GM19463 (cell line): ENCODE measurements around the gene ADA.
"Not testable (repeated sequence)": the region's sequence is repeated elsewhere in the genome, so short reads cannot be mapped to it uniquely, and the experiment has no call there.

Source experiments
- ATAC-seq: cut with Tn5 transposase; IDR thresholded peaks from one replicate; pipeline ENCODE4 v1.9.1; 2021; ENCODE audit warnings: mild to moderate bottlenecking, moderate library complexity; ENCODE audit not compliant: unreplicated experiment

ADA gene

DNA sequence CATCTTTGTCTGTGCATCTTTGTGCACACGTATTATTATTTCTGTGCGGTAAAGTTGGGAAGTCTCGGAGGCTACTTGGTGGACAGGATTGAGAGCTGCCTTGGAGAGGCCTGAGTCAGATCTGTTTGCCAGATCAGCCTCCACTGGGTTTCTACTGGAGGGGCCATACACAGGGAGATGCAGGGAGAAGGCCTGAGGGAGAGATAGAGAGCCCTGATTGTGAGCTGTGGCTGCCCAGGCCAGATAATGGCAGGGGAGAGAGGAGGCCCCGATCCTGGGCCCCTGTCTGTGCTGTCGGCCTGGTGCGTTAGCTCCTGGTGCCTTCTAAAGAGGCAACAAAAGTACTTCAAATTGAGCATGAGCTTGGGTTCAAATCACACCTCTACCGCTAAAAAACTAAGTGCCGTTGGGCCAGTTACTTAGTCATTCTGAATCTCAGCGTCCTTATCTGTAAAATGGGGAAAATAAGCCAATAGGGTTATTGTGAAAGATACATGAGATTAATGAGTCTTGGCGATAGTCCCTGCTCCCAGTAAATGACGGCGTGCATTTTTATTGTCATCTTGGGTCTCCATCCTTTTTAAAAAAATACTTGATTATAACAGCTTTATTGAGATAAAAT, 27.6 kb upstream of the ADA start:
- ATAC-seq, result no peak

DNA sequence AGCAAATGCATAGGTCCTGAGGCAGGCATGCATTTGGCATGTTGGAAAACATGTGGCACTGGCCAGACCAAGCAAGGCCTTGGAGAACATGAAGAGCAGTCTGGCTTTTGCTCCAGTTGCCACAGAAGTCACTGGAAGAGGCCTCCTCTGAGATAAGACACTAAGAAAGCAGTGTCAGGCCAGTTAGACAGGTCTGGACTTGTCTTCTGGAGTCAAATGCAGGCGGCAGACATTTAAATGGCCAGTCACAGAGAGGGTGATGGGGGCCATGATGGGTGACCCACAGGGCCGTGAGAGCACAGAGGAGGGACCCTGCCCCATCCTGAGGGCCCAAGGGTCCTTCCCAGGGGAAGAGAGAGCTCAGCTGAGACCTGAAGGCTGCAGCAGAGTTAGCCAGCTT, 26.7 kb upstream of the ADA start:
- ATAC-seq, result no peak

DNA sequence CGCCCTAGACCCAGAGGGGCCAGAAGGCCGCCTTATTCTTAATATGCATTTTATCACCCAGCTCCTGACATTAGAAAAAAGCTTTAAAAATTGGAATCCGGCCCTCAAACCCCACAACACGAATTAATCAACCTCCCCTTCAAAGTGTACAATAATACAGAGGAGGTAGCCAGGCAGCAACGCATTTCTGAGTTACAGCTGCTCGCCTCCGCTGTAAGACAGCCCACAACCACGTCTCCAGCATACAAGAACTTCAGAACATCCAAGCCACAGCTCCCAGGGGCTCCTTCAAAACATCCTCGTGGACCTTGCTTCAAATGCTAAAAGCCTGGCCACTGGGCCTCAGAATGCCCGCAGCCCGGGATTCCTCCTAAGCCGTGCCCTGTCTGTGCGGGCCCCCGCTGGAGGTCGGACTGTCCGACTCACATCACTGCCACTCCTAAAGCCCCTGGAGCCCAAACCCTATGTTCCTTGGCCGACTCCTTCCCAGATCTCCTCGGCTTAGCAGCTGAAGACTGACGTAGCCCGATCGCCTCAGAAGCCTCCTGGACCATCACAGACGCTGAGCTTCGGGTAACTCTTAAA, 20.9 kb upstream of the ADA start:
- not testable (repeated sequence) for ATAC-seq

DNA sequence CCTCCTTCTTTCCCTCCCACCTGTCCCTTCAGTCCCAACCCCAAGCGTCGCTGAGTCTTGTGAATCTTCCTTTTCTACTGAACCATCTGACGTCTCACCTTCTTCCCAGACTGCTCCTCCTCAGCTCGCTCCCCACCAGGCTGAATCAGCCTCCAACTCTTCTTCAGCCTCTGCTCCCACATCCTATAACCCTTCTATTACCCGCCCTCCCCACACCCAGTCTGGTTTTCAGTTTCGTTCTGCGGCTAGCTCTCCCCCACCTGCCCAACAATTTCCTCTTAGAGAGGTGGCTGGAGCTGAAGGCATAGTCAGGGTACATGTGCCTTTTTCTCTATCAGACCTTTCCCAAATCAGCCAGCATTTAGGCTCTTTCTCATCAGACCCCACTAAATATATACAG, 20.0 kb upstream of the ADA start:
- ATAC-seq, result not testable (repeated sequence)

DNA sequence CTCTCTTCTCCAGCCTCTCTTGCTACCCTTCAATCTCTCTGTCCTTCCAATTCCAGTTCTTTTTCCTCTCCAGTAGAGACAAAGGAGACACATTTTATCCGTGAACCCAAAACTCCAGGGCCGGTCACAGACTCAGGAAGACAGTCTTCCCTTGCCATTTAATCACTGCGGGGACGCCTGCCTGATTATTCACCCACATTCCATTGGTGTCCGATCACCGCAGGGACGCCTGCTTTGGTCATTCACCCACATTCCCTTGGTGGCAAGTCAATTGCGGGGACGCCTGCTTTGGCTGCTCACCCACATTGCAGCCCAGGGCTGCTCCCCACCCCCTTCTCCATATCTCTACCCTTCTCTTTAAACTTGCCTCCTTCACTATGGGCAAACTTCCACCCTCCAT, 19.4 kb upstream of the ADA start:
- ATAC-seq, result not testable (repeated sequence)

DNA sequence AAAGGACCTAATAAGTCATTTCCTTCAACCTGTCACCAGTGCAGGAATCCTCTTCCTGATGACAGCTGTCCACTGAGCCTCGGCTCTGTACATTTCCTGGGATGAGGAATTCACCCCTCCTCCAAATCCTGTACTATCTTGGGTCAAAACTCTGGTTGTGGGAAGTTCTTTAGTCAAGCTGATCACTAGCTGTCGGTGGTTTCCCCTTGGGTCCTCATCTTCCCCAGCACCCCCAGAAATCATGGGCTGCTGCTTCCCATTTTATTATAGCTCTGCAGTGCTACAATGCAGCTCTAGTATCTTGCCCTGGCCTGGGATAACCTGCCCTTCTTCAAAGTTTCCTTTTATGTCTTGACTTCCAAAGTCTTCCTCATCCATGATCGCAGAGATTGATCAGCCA, 14.6 kb upstream of the ADA start:
- no peak for ATAC-seq

DNA sequence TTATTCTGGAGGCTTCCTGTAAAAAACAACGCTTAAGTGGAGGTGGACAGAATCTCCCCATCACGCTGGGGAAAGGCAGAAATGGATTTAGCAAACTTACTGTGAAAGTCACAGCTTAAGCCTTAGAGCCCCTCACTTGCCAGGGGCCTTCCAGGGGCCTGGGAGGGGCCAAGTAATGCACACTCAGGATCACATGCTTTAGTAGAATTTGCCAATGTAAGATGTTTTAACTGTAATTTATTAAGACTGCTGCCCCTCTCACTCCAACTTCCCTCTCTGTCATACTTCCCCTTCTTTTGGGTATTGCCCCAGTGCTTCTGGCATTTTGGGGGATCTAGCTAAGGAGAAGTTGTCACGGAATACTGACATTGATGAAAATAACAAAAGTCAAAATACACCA, 12.6 kb upstream of the ADA start:
- no peak for ATAC-seq

DNA sequence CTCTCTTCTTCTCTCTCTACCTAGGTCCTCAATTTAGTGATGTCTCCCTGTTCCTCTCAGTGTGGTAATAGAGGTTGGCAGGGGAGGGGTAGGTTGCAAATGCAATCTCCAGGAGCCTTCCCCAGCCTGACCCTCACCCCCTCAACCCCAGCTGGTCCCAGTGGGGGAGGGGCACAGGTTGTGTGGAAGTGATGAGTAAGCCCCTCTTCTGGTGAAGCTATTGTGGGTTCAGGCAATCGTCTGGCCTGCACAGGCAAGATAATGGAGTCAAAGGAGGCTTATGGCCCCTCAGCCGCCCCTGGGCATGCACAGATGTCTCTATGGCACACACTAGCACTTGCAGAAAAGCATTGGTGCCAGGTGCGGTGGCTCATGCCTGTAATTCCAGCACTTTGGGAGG, 10.8 kb upstream of the ADA start:
- no peak for ATAC-seq

DNA sequence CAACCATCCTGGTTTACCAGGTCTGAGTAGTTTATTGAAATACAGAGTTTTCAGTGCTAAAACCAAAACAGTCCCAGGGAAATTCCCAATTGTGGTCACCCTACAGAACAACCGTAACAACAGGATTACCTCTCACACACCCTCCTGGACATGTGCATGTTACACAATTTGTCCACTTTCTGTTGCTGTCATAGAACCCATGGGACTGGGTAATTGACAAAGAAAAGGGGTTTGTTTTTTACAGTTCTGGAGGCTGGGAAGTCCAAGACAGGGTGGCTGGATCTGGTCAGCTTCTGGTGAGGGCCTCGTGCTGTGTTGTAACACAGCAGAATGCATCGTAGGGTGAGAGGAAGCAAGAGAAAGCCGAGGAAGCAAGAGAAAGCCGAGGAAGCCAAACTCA, 9.1 kb upstream of the ADA start:
- no peak for ATAC-seq

DNA sequence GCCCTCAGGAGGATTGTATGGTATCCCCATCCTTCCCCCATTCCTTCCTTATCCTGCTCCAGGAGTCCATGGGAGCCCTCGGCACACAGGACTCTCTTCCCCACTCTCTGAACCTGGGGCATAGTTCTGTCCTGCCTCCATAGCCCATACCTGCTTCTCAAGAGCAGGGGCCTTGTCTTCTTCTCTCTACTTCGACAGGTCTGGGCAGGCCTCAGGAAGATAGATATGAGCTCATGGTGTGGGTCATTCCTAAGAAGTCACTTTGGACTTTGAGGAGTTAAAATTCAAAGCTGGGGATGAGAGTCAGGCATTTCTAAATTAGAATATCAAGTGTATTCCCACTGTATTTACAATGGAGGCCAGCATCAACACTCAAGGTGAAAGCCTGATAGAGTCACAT, 8.4 kb upstream of the ADA start:
- no peak for ATAC-seq

DNA sequence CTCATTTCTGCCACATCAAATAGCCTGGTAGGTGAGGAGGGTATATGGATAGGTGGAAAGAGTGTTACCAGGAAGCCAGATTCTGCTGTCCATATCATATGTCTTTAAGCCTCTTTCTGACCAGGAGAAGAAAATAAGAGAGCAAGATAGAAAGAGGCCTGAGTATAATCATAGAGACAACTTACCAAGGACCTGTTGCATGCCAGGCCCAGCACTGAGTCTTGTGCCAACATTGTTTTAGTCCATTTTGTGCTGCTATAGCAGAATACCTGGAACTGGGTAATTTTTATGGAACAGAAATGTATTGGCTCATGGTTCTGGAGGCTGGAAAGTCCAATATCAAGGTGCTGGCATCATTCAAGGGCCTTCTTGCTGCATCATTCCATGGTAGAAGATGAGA, 7.3 kb upstream of the ADA start:
- ATAC-seq, result no peak

DNA sequence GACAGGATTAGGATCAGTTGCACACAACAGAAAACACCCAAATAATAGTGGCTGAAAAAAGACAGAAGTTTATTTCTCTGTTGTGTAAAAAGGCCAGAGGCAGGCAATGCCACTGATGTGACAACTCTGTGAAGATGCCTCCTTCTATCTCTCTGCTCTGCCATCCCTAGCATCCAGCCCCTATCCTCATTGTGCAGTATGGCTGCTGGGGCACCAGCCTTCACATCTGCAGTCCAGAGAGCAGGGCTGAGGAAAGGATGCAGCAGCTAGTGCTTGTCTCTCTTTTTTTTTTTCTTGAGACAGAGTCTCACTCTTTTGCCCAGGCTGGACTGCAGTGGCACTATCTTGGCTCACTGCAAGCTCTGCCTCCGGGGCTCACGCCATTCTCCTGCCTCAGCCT, 6.4 kb upstream of the ADA start:
- ATAC-seq, result no peak

DNA sequence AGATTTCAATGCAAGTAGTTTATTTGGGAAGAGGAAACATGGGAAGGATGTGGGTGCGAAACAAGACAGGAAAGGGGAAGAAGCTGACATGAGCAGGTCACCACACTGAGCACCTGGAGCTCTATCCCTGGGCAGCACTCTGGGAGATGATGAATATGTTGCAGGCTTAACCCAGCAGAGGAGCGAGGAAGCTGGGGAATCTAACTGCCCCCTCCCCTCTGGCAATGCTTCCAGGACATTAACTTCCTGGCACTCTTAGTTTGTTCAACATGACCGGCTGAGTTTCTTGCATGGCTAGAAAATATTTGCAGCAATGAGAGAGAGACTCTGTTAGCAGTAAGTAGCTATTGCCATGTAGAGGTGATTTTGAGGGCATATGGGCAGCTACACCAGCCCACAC, 4.9 kb upstream of the ADA start:
- no peak for ATAC-seq

DNA sequence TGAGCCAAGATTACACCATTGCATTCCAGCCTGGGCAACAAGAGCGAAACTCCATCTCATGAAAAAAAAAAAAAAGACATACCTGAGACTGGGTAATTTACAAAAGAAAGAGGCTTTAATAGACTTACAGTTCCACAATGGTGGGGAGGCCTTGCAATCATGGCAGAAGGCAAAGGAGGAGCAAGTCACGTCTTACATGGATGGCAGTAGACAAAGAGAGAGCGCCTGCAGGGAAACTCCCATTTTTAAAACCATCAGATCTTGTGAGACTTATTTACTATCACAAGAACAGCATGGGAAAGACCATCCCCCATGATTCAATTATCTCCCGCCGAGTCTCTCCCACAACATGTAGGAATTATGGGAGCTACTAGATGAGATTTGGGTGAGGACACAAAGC, 2.7 kb upstream of the ADA start:
- not testable (repeated sequence) for ATAC-seq

DNA sequence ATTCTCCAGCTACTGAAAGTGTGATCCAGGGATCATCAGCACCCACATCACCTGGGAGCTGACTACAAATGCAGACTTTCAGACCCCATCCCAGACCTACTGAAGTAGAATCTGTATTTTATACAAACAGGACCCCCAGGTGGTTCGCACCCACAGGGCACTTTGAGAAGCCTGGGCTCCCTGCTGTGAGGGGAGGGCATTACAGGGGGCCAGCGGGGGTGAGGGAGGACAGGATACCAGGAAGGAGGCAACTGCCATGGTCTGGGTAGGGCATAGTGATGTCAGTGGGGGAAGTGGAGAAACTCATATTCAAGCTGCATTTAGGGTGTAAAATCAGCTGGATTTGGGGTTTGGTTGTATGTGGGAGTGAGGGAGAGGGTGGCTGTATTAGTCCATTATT, 2.0 kb upstream of the ADA start:
- ATAC-seq, result no peak

DNA sequence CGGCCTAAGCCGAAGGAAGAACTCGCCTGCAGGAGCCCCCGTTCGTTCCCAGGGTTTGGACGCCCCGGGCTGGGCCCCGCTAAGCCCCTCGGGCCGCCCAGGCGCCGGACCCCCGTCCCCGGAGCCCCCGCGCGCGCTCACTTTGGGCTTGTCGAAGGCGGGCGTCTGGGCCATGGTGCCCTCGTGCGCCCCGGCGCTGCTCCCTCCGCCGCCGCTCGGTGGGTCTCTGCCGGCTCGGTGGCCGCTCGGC, 140 bp downstream of the ADA start:
- ATAC-seq, result no peak

DNA sequence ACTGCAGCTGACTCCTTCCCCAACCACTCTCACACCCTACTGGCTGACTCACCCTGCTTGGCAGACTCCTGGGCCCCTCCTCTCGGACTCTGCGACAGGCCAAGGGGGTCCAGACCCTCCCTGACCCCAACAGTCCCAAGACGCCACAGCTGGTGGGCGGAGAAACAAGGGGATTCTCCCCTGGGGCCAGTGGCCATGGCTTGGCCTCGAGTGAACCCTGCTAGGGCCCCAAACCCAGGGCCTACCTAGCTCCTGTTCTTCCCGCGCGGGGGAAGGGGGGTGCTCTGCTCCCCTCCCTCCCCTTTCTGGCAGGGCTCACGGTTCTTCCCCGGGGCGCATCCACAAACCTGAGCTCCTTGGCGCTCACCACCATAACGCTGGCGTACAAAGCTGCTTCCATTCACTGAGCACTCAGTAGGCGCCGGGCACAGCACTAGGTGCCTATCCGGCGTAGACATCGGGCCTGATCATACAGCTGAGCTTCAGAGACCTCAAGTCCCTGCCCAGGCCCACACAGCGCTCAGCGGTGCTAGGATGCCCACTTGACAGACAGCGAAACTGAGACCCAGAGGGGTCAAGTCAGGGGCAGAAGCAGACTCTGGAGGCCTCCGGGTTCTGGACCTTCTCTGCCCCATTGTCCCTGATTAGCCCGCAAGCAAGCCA, 597 bp downstream of the ADA start:
- no peak for ATAC-seq

DNA sequence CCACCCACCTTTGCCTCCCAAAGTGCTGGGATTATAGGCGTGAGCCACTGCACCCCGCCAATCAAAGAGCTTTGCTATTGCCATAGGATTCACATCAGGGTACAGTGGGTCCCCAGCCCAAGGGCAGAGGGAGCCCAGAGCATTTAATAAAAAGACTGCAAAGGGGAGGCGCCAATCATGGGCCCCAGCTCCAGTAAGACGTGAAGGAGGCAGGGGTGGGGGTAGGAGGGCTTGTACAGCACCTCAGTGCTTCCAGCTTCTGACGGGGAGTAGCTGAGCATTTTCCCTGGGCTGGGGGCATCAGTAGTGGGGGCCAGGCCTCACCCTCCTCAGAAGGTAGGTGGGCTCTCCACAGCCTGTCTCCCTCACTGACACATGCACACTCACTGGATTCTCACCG, 1.5 kb downstream of the ADA start:
- ATAC-seq, result no peak

DNA sequence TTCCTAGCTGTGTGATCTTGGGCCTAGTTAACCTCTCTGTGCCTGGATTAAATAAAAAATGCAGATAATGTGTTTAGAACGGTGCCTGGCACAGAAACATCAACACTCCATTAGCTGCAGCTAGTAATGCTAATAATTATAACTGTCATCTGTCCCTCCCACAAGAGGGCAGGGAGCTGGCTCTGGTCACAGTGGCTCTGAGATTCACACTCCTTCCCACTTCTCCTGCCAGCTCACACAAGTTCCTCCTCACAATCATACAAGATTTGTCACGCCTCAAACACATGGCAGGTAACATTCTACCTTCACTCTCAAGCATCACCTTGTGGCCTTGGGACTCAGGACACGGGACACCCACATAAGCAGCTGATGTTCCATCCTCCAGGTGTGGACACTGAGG, 2.4 kb downstream of the ADA start:
- no peak for ATAC-seq

DNA sequence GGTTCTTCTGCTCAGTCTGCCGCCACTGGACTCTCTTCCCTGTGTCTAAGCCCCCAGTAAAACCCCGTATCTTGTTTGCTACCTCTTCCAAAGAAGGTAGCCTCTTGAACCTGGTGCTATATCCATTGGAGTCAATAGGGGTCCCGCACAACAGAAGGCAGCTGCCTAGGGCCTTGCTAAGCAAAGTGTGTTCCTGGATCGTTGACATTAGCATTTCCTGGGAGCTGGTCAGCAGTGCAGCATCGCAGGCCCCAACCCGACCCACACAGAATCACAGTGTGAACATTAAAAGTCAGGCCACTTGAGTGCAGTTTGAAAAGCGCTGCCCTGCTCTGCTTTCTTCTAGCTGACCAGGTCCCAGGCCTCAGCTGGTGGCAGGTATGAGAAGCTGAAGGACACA, 2.9 kb downstream of the ADA start:
- ATAC-seq, result no peak

DNA sequence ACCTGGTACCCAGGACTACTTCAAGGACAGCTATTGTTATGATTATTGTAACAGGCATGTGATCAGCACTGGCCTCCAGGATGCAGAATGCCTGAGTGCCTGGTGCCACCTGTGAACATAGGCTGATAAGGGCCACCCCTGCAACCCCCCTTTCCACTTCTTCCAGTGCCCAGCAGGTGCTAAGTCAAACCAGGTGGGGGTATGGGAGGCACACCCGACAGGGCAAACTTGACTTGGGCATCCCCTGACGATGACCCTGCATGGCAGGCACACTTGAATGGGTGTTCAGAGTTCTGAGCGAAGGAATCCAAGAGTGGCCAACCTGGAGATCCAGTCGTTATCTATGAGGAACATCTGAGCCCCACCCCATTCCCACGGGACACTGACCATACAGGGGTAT, 3.4 kb downstream of the ADA start:
- ATAC-seq, result no peak

DNA sequence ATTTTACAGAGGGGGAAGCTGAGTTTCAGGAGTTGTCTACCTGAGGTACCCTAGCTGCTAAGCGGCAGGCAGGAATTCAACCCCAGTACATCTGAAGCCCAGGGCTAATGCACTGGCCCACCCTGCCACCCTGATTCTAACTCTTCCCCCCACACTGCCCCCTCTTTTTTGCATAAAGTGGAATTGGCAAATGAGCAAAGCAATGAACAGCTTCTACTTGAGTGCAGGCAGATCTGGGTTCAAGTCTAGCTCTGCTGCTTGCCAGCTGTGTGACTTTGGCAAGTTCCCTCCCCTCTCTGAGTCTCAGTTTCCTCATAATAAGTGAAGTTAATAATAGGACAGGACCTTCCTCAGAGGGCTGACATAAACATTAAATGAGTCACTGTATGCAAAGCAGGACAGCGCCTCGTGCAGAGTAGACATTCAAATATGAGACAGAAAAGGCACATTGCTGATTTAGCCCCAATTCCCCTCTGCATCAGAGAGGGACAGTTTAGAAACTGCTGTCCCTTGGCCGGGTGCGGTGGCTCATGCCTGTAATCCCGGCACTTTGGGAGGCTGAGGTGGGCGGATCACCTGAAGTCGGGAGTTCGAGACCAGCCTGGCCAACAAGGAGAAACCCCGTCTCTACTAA, 4.7 kb downstream of the ADA start:
- ATAC-seq, result peak; percentile 41
